Measurements from ENCODE around the gene KIAA1958.
"Not testable (repeated sequence)": the region's sequence is repeated elsewhere in the genome, so short reads cannot be mapped to it uniquely, and the experiment has no call there.

The KIAA1958 gene

GRCh38 chr9:112489039-112489546 is 2.5 kb downstream of the KIAA1958 start:
- peak; percentile 16 for DNase-seq (ENCODE audit: low spot score)

- no peak for DNase-seq (ENCODE audit: low spot score)
Observed at GRCh38 chr9:112489876-112490666, 3.4 kb downstream of the KIAA1958 start.

GRCh38 chr9:112493393-112494137 is 6.9 kb downstream of the KIAA1958 start:
- DNase-seq (ENCODE audit: low spot score) = no peak

GRCh38 chr9:112494153-112494552 is 7.5 kb downstream of the KIAA1958 start:
- DNase-seq (ENCODE audit: low spot score) = no peak

GRCh38 chr9:112495614-112496013 is 9.0 kb downstream of the KIAA1958 start:
- DNase-seq (ENCODE audit: low spot score) = no peak

DNA sequence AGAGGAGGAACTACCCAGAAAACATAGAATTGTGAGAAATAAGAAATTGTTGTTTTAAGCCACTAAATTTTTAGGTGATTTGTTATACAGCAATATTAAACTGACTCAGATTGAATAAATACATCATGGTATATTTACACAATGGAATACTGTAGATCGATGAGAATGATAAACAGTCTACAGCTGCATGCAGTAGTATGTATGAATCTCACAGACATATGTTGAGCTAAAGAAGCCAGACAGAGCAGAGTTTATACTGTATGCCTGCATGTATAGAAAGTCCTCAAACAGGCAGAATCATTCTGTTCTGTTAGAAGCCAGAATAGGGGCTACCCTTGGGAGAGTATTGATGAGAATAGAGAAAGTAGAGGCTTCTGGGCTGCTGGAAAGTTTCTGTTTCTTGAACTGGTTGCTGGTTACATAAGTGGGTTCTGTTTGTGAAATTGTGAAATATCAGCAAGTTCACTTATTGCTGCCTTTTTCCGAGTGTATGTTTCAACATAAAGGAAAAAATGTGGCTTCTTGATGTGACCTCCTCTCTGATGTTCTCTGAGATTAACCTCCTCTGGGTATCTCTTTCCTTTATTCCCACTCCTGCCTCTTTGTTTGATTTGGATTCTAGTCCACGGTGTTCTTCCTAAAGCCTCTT is 9.6 kb downstream of the KIAA1958 start:
- no peak for DNase-seq (ENCODE audit: low spot score)

DNA sequence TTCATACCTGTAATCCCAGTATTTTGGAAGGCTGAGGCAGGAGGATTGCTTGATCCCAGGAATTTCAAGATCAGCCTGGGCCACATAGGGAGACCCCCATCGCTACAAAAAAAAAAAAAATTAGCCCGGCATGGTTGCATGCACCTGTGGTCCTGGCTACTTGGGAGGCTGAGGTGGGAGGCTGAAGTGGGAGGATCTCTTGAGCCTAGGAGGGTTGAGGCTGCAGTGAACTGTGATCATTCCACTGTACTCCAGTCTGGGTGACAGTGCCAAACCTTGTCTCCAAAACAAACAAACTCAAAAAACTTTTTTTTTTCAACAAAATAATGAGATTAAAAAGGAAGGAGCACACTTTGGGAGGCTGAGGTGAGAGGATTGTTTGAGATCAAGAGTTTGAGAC is 14.2 kb downstream of the KIAA1958 start:
- no peak for DNase-seq (ENCODE audit: low spot score)

DNA sequence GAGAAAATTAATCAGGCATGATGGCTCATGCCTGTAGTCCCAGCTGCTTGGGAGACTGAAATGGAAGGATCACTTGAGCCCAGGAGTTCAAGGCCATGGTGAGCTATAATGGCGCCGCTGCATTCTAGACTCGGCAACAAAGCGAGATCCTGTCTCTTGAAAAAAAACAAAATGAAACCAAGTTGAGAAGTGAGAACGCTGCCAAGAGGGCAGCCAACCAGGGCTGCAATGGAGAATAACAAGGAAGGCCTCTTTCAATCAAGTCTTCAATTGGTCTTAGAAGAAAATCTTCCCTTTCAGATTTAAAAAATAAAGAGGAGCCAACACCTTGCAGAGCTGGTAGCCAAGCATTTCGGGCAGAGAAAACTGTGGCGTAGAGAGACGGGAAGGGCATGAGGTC is 14.7 kb downstream of the KIAA1958 start:
- no peak for DNase-seq (ENCODE audit: low spot score)

DNA sequence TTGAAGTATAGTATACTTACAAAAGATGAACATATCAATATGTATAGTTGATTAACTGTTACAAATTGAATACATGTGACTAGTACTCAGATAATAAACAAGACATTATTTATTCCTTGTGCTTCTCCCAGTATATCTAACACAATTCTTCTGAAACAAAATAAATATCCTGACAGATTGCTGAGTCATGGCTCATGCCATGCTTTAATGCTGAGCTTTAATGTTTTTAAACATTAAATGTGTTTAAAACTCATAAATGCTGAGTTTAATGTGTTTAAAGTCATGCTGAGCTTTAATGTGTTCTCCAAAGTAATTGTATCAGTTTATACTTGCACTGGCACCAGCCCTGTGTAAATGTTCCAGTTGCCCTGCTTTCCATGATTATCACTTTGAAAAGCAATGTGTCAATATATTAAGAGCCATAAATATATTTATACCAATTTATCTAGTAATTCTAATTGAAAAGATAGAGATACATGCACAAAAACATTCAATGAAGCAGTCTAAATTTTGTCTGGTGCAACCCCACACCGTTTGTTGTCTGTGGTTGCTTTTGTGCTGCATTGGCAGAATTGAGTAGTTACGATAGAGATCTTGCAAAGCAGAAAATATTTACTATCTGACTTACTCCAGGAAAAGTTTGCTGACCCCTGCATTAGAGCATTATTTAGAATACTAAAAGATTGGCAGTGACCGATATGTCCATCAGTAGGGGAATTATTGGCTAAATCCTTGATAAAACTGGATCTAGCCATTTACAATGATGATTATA is 15.7 kb downstream of the KIAA1958 start:
- DNase-seq (ENCODE audit: low spot score) = no peak

DNA sequence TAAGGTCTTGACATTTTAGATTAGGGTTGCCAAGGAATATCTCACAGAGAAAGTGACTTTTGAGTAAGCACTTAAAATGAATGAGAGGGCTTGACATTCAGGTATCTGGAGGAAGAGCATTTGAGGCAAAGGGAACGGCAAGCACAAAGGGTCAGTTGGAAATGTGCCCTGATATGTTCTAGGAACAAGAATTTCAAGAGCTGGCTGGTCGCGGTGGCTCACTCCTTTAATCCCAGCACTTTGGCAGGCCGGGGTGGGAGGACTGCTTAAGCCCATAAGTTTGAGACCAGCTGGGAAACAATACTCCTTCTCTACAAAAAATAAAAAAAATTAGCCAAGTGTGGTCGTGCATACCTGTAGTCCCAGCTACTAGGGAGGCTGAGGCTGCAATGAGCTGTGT is 16.5 kb downstream of the KIAA1958 start:
- DNase-seq (ENCODE audit: low spot score) = no peak

DNA sequence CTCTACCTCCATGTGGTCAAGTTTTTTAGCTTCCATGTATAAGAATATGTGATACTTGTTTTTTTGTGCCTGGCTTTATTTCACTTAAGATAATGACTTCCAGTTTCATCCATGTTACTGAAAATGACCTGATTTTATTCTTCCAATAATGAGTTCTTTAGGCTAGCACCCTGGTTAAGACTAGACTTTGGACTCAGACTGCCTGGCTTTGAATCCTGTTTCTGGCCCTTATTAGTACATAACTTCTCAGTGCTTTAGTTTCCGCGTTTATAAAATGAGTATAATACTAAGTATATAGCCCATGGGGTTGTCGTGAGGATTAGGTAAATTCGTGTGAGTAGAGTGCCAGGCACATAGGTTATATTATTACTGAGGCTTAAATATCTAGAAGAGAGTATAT is 18.5 kb downstream of the KIAA1958 start:
- no peak for DNase-seq (ENCODE audit: low spot score)

GRCh38 chr9:112505607-112506006 is 19.0 kb downstream of the KIAA1958 start:
- no peak for DNase-seq (ENCODE audit: low spot score)

DNA sequence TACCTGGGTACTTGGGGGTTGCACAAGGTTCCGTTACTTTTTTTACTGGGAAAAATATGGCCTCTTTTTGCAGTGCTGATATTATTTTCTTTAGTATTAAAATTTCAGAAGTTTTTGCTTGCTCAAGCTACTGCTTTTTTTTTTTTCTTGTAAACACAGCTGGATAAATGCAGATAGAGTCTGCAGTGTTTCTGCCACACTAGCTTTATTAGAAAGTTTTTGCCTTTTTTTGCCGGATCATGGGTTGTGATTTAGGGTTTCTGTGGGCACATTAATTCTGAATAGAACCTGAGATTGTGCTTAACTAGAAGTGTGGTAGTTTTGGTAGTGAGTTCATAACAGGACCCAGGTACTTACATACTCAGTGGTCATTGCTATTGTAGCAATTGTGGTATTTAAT is 19.9 kb downstream of the KIAA1958 start:
- DNase-seq (ENCODE audit: low spot score) = no peak

DNA sequence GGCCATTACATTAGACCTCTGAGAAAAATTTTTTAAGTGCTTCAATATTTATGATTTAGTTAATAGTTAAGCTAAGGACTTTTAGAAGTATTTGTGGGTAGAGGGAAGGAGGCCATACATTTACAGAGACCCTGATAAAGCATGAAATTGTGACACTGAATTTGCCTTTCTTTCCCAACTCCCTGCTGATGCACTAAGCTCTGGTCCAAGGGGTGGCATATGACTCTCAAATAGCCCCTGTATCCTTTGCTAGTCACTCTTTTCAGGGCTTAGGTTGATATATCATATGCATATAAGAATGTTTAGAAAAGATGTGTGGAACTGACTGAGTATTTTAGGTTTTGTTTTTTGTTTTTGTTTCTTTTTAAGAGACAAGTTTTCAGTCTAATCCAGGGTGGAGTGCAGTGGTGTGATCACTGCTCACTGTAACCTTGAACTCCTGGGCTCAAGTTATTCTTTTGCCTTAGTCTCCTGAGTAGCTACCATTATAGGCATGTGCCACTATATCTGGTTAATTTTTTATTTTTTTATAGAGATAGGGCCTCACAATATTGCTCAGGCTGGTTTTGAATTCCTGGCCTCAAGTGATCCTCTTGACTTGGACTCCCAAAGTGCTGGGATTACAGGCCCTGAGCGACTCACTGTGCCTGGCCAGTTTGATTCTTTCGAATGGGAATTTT is 20.5 kb downstream of the KIAA1958 start:
- DNase-seq (ENCODE audit: low spot score) = no peak

DNA sequence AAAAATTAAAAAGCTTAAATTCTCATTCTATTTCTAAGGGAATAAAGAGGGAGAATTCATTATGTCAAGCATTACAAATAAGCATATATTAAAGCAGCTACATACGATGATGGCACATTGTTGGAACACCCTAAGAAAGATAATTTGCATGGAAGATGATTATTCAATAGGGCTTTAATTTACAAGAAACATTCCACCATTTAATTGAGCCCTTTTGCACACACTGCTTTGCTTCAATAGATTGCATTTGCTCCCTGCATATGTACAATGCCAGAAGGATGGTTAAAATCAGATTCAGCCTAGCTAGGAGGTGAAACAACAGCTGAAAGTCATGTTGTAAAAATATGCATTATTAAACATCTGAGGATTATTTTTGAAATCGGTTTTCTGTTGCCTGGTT is 21.8 kb downstream of the KIAA1958 start:
- DNase-seq (ENCODE audit: low spot score) = no peak

DNA sequence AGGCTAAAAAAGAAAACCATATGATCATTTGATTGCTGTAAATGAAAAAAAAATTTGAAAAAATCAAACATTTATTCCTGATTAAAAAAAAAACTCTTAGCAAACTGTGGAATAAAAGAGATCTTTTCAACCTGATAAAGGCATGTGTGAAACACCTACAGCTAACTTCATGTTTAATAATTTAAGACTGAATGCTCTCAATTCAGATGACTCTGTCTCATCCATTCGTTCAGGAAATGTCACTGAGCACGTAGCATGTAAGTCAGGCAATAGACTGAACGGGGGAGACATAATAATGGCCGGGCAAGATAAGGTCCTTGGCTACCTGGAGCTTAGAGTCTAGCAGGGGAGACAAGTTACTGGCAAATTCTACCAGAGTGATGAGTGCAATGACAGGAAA is 25.8 kb downstream of the KIAA1958 start:
- not testable (repeated sequence) for DNase-seq (ENCODE audit: low spot score)

DNA sequence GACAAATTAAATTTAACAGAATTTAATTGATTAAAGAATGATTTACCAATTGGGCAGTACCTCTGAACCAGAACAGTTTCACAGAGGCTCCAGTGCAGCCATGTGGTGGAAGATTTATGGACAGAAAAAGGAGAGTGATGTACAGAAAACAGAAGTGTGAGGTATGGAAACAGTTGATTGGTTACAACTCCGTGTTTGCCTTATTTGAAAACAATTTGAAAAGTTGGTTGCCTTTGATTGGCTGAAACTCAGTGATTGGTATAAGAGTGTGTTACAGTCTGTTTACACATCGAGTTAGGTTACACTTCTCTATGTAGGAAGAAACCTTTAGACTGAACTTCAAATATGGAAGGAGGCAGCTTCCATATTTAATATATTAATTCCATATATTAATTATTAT is 30.1 kb downstream of the KIAA1958 start:
- no peak for DNase-seq (ENCODE audit: low spot score)

GRCh38 chr9:112520069-112520468 is 33.4 kb downstream of the KIAA1958 start:
- no peak for DNase-seq (ENCODE audit: low spot score)

GRCh38 chr9:112520656-112521055 is 34.0 kb downstream of the KIAA1958 start:
- no peak for DNase-seq (ENCODE audit: low spot score)

DNA sequence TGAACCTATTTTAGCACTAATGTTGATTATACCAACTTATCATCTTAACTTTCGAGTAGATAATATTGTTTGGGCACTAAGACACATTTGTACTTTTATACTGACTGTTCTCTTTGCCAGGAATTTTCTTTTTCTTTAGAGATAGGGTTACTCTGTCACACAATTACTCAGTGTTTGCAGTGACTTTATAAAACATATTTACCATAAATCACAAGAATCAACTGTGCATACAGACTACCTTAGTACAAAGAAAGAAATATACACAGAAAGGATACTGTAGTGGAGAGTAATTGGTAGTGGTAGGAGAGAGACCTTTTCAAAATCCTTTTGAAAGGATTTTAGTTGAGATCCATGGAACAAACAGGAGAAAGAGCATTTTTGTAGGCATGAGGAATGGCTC is 40.3 kb downstream of the KIAA1958 start:
- no peak for DNase-seq (ENCODE audit: low spot score)

- no peak for DNase-seq (ENCODE audit: low spot score)
Observed at GRCh38 chr9:112527959-112528358, 41.3 kb downstream of the KIAA1958 start.

Data from SK-N-DZ (cell line).